HCT116 (cell line): ENCODE results near the gene UGGT2. TPM values are rescaled to one million over a fixed set of nuclear protein-coding genes. Genes with fewer than 3 reads are reported as not detected.

Experiments used
- ATAC-seq: fragments of 200-7000 bp; cut with Tn5 transposase; 2 replicates; pipeline ENCODE4 v1.9.1; 2020; ENCODE audit warnings: mild to moderate bottlenecking, moderate library complexity
- BruUV-seq: library from RNA; stranded (reverse); fragments of 400-500 nt; replicated peaks from 2 replicates; lab custom pipeline; 2021; lab: Mats Ljungman, UMichigan
- CTCF ChIA-PET: fragments of 300-600 bp; sonication (Branson Sonifier 250); formaldehyde crosslinking; loops from one replicate; lab custom pipeline; 2021; ENCODE audit warnings: antibody characterized with exemption; lab: Charles Lee
- POLR2A ChIA-PET: fragments of 300-600, 350-600 bp; sonication (Branson Sonifier 250); formaldehyde crosslinking; loops from one replicate; lab custom pipeline; 2021; ENCODE audit warnings: antibody characterized with exemption; lab: Charles Lee
- RAD21 ChIA-PET, 2 experiments: fragments of 300-600 bp; sonication (Branson Sonifier 250); formaldehyde crosslinking; loops; one replicate each; lab custom pipeline; 2023; ENCODE audit warnings: low total read pairs in 2 of 2; ENCODE audit not compliant: uncharacterized antibody in 2 of 2, unreplicated experiment in 2 of 2, low non-redundant PET in 1 of 2; lab: Charles Lee
- DNase-seq: peaks from one replicate; pipeline ENCODE4 v3.0.0-alpha.2; 2010; ENCODE audit warnings: low read depth, low spot score
- H2AFZ ChIP-seq: fragments of 200-600 bp; shearing (Covaris generic), sonication (generic); 2 replicates; pipeline ENCODE4 v1.6.1; 2017; ENCODE audit warnings: low read depth, mixed run types, mixed read lengths, antibody characterized with exemption, low read length; ENCODE audit not compliant: poor library complexity, severe bottlenecking
- H3K27ac ChIP-seq: 2 replicates; pipeline ENCODE4 v1.5.1; 2012; ENCODE audit warnings: low read depth, low read length
- H3K27me3 ChIP-seq: fragments of 200-600 bp; sonication (generic); 2 replicates; pipeline ENCODE4 v1.6.1; 2016; ENCODE audit warnings: mixed run types, low read length, mixed read lengths; ENCODE audit not compliant: insufficient read depth
- H3K36me3 ChIP-seq, 2 experiments: fragments of 200-500 bp in 1 of 2; fragments of 200-600 bp in 1 of 2; sonication (Bioruptor generic) in 1 of 2; sonication (generic) in 1 of 2; 2 replicates each; pipeline versions ENCODE4 v1.5.1 to v1.6.1; 2014 to 2016; ENCODE audit warnings: low read length in 2 of 2, inconsistent platforms in 1 of 2, mixed read lengths in 1 of 2, mixed run types in 1 of 2; ENCODE audit not compliant: insufficient read depth in 2 of 2, control insufficient read depth in 1 of 2
- H3K4me1 ChIP-seq, 2 experiments: fragments of 200-600 bp in 1 of 2; sonication (generic) in 1 of 2; 2 replicates each; pipeline versions ENCODE4 v1.5.1 to v1.6.1; 2012 to 2017; ENCODE audit warnings: low read length in 2 of 2, inconsistent platforms in 1 of 2, mild to moderate bottlenecking in 1 of 2, mixed read lengths in 1 of 2, mixed run types in 1 of 2, moderate library complexity in 1 of 2; ENCODE audit not compliant: insufficient read depth in 2 of 2, control insufficient read depth in 1 of 2
- H3K4me2 ChIP-seq: fragments of 200-600 bp; sonication (generic); 2 replicates; pipeline ENCODE4 v1.6.1; 2017; ENCODE audit warnings: mixed run types, low read length, mixed read lengths
- H3K4me3 ChIP-seq, 2 experiments: fragments of 200-600 bp in 1 of 2; sonication (generic) in 1 of 2; replicated peaks in 1 of 2; 2 replicates each; pipeline ENCODE4 v1.5.1; 2011 to 2016; ENCODE audit warnings: low read length in 2 of 2, control low read depth in 1 of 2, low read depth in 1 of 2, mild to moderate bottlenecking in 1 of 2, mixed read lengths in 1 of 2, mixed run types in 1 of 2
- H3K79me2 ChIP-seq: fragments of 200-600 bp; sonication (generic); 2 replicates; pipeline ENCODE4 v1.6.1; 2017; ENCODE audit warnings: mild to moderate bottlenecking, mixed run types, low read length, moderate library complexity, mixed read lengths; ENCODE audit not compliant: insufficient read depth
- H3K9ac ChIP-seq: fragments of 200-600 bp; sonication (generic); 2 replicates; pipeline ENCODE4 v1.6.1; 2016; ENCODE audit warnings: low read length, mixed read lengths
- H3K9me2 ChIP-seq: fragments of 200-600 bp; sonication (generic), shearing (Covaris generic); 2 replicates; pipeline ENCODE4 v1.6.1; 2017; ENCODE audit warnings: mixed run types, mild to moderate bottlenecking, moderate library complexity; ENCODE audit not compliant: insufficient read depth
- H3K9me3 ChIP-seq, 2 experiments: fragments of 200-500 bp in 1 of 2; fragments of 200-600 bp in 1 of 2; sonication (Bioruptor generic) in 1 of 2; sonication (generic) in 1 of 2; 2 replicates each; pipeline ENCODE4 v1.6.1; 2014 to 2017; ENCODE audit warnings: low read length in 2 of 2, mixed read lengths in 2 of 2, inconsistent platforms in 1 of 2, low read depth in 1 of 2, mild to moderate bottlenecking in 1 of 2, mixed run types in 1 of 2, moderate library complexity in 1 of 2; ENCODE audit not compliant: control insufficient read depth in 1 of 2, insufficient read depth in 1 of 2
- H4K20me1 ChIP-seq: fragments of 200-600 bp; sonication (generic), shearing (Covaris generic); 2 replicates; pipeline ENCODE4 v1.6.1; 2017; ENCODE audit warnings: mixed run types, mild to moderate bottlenecking, moderate library complexity; ENCODE audit not compliant: insufficient read depth
- CBX3 ChIP-seq: IDR thresholded peaks from 2 replicates; pipeline ENCODE4 v1.6.1; 2012; ENCODE audit warnings: low read depth
- CEBPB ChIP-seq: IDR thresholded peaks from 2 replicates; pipeline ENCODE4 v1.6.1; 2012; ENCODE audit warnings: low read depth
- EGR1 ChIP-seq: IDR thresholded peaks from 2 replicates; pipeline ENCODE4 v1.6.1; 2012; ENCODE audit warnings: low read depth
- EZH2phosphoT487 ChIP-seq: fragments of 200-600 bp; IDR thresholded peaks from 2 replicates; pipeline ENCODE4 v1.6.1; 2018; ENCODE audit warnings: antibody characterized with exemption, borderline replicate concordance
- JUND ChIP-seq: IDR thresholded peaks from 2 replicates; pipeline ENCODE4 v1.6.1; 2012
- RAD21 ChIP-seq: IDR thresholded peaks from 2 replicates; pipeline ENCODE4 v1.6.1; 2012; ENCODE audit warnings: low read depth, mild to moderate bottlenecking
- SIN3A ChIP-seq: IDR thresholded peaks from 2 replicates; pipeline ENCODE4 v1.6.1; 2012; ENCODE audit warnings: low read depth
- SRF ChIP-seq: IDR thresholded peaks from 2 replicates; pipeline ENCODE4 v1.6.1; 2012; ENCODE audit warnings: low read depth
- YY1 ChIP-seq: IDR thresholded peaks from 2 replicates; pipeline ENCODE4 v1.6.1; 2011; ENCODE audit warnings: low read length, low read depth, moderate library complexity, mild to moderate bottlenecking; ENCODE audit not compliant: insufficient replicate concordance; ENCODE audit errors: extremely low read depth
- intact Hi-C: fragments of 100-400 bp; cut with micrococcal nuclease; formaldehyde crosslinking; loops from 2 replicates; pipeline ENCODE4 v1.10.0; 2022
- total RNA-seq: library from RNA; stranded (reverse); gene quantifications from one replicate; pipeline ENCODE4 v1.2.1, GENCODE V29; 2021; ENCODE audit not compliant: unreplicated experiment
- TF ChIP-seq, protein P1 (sequence below): IDR thresholded peaks from 2 replicates; pipeline ENCODE4 v1.6.1; 2012
- TF ChIP-seq, protein P2 (sequence below), 3 experiments: fragments of 200-600 bp in 1 of 3; sonication (generic) in 1 of 3; IDR thresholded peaks in 2 of 3; conservative IDR thresholded peaks in 1 of 3; 2 replicates each; pipeline ENCODE4 v1.5.1; 2012 to 2017; ENCODE audit warnings: low read depth in 2 of 3, low read length in 2 of 3, antibody characterized with exemption in 1 of 3, borderline replicate concordance in 1 of 3, control low read depth in 1 of 3, mild to moderate bottlenecking in 1 of 3, mixed read lengths in 1 of 3, mixed run types in 1 of 3, moderate library complexity in 1 of 3; ENCODE audit not compliant: insufficient read depth in 1 of 3
- TF ChIP-seq, protein P3 (sequence below): IDR thresholded peaks from 2 replicates; pipeline ENCODE4 v1.6.1; 2012; ENCODE audit warnings: low read depth

The UGGT2 gene
- total RNA-seq, 1 experiment from 2014 or later: 27.1 TPM

DNA sequence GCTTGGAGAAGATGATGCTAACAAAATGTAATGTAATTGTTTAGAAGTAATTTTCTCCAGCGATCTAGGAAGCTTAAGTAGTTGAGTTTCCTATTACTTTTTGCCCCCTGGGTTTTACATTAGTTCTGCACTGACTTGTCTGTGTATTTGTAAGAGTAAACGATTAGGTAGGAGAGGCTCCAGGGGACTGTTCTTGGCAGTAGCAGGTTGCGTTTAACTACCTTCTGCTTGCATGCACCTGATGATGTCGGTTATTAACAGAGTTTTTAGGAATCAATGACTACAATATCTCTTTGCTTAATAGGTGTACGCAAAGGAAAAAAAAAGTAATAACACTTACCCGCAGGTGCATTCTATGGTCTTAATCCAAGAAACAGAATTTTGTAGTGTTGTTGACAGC is 18.3 kb upstream of the UGGT2 start (continued):
- TF ChIP-seq, protein P1, sequence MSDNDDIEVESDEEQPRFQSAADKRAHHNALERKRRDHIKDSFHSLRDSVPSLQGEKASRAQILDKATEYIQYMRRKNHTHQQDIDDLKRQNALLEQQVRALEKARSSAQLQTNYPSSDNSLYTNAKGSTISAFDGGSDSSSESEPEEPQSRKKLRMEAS: no peak
- no peak for TF ChIP-seq SIN3A

- Histone ChIP-seq H3K27ac (no peak overlapping the region), H3K9ac (no peak overlapping the region), H3K79me2 (no peaks in the 10 kb centered on the region), H3K27me3 (peaks cover 18% of the 10 kb centered on the region; the same call in 1 of the 2 replicates), H3K4me2 (no peak overlapping the region), H3K9me3 (no peaks in the 10 kb centered on the region), H3K4me1 (no peaks in the 10 kb centered on the region), H3K9me2 (no peaks in the 10 kb centered on the region), H2AFZ (no peak overlapping the region), H3K4me3 (no peak overlapping the region), H3K36me3 (no peaks in the 10 kb centered on the region), H4K20me1 (no peaks in the 10 kb centered on the region)
- no TSS peak for BruUV-seq
- POLR2A ChIA-PET: no interaction called here
- ATAC-seq: no peak
- CTCF ChIA-PET: no interaction called here
- no peak for TF ChIP-seq JUND
- no peak for TF ChIP-seq YY1
- TF ChIP-seq EZH2phosphoT487: no peak
- intact Hi-C loops: no loop called here
- DNase-seq: no peak
- RAD21 ChIA-PET: no interaction called here
Observed at GRCh38 chr13:96068729-96069128, 15.5 kb upstream of the UGGT2 start.

DNA sequence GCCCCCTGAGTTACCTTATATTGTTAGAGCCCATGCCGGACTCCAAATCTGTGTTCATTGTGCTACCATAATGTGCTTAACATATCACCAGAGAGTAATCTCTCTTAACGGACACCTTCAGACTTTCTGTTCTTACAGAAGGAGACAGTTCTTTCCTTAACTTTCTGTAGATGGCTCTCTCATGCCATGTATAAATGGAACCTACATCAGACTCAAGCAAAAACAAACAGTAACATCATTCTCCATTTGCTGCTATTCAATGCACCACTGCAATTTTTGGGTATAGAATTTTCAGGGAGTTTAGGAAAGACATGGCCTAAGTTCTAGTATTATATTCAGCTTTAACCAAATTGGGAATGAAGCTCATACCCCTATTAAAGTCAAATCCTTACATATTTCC is 12.6 kb upstream of the UGGT2 start:
- no peak for DNase-seq
- Histone ChIP-seq H4K20me1 (no peaks in the 10 kb centered on the region), H3K79me2 (no peaks in the 10 kb centered on the region), H2AFZ (no peak overlapping the region), H3K4me1 (no peaks in the 10 kb centered on the region), H3K27me3 (peaks cover 6% of the 10 kb centered on the region; the same call in 1 of the 2 replicates), H3K9ac (no peak overlapping the region), H3K27ac (no peak overlapping the region), H3K4me3 (no peak overlapping the region), H3K9me3 (no peaks in the 10 kb centered on the region), H3K4me2 (no peak overlapping the region), H3K36me3 (no peaks in the 10 kb centered on the region), H3K9me2 (no peaks in the 10 kb centered on the region)
- ChIA-PET RAD21 (no interaction called here), POLR2A (interaction anchor here (1.5 kb wide), 1 partner anchor 12 kb away, joined by 5 read pairs; the partner anchor contains the start of gene UGGT2), CTCF (no interaction called here)
- BruUV-seq: no TSS peak
- ATAC-seq: no peak
- intact Hi-C loops: no loop called here
- TF ChIP-seq, protein P2, sequence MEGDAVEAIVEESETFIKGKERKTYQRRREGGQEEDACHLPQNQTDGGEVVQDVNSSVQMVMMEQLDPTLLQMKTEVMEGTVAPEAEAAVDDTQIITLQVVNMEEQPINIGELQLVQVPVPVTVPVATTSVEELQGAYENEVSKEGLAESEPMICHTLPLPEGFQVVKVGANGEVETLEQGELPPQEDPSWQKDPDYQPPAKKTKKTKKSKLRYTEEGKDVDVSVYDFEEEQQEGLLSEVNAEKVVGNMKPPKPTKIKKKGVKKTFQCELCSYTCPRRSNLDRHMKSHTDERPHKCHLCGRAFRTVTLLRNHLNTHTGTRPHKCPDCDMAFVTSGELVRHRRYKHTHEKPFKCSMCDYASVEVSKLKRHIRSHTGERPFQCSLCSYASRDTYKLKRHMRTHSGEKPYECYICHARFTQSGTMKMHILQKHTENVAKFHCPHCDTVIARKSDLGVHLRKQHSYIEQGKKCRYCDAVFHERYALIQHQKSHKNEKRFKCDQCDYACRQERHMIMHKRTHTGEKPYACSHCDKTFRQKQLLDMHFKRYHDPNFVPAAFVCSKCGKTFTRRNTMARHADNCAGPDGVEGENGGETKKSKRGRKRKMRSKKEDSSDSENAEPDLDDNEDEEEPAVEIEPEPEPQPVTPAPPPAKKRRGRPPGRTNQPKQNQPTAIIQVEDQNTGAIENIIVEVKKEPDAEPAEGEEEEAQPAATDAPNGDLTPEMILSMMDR (IDR thresholded peaks at IDR 0.05 in 2 of 3, conservative IDR thresholded peaks at IDR 0.05 in 1 of 3; ENCODE audit: borderline replicate concordance in 1 of 3, insufficient read depth in 1 of 3, low read depth in 2 of 3, low read length in 2 of 3): no peak
- TF ChIP-seq EGR1 (no peak), YY1 (no peak), RAD21 (no peak), CEBPB (no peak), SRF (no peak), CBX3 (no peak)
- TF ChIP-seq, protein P3, sequence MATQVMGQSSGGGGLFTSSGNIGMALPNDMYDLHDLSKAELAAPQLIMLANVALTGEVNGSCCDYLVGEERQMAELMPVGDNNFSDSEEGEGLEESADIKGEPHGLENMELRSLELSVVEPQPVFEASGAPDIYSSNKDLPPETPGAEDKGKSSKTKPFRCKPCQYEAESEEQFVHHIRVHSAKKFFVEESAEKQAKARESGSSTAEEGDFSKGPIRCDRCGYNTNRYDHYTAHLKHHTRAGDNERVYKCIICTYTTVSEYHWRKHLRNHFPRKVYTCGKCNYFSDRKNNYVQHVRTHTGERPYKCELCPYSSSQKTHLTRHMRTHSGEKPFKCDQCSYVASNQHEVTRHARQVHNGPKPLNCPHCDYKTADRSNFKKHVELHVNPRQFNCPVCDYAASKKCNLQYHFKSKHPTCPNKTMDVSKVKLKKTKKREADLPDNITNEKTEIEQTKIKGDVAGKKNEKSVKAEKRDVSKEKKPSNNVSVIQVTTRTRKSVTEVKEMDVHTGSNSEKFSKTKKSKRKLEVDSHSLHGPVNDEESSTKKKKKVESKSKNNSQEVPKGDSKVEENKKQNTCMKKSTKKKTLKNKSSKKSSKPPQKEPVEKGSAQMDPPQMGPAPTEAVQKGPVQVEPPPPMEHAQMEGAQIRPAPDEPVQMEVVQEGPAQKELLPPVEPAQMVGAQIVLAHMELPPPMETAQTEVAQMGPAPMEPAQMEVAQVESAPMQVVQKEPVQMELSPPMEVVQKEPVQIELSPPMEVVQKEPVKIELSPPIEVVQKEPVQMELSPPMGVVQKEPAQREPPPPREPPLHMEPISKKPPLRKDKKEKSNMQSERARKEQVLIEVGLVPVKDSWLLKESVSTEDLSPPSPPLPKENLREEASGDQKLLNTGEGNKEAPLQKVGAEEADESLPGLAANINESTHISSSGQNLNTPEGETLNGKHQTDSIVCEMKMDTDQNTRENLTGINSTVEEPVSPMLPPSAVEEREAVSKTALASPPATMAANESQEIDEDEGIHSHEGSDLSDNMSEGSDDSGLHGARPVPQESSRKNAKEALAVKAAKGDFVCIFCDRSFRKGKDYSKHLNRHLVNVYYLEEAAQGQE: no peak
